Measurements from ENCODE around the gene CDADC1. TPM values are rescaled to one million over a fixed set of nuclear protein-coding genes. Genes with fewer than 3 reads are reported as not detected.

The CDADC1 gene
- total and polyA plus RNA-seq, 2 donors (not counting 1 experiment from before 2014, with no cell fraction given), result 6.1 to 6.6 TPM

DNA sequence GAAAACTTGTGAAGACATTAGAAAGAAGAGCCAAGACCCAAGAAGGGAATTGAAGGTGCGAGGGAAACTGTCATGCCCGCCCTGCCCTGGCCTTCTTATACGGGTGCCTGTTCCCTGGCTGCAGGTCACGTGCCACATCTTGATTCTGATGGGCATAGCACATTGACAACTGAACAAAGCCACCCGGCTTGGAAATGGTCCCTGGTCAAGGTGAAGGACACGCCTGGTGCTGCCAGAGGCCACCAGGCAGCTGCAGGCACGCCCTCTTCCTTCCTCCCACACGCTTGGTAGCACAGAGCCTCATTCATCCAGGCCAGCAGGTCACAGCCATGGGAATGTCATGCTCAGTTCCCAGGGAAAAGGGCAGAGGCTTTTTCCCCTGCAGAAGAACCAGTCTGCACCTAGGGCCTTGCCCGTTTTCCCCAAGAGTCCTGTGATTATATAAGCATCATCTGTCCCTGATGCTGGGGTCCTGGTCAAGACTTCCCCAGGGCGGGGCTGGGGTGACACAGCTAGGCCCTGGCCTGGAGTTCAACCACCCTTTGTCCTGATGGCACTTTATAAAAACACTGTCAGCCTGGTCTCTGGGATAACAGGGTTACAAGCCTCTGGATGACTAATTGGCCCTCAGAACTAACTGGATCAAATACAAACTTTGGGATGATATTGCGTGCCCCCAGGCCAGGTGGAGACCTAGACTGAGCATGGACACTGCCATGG lies 56.0 kb downstream of the CDADC1 start:
- TF ChIP-seq, protein P1, sequence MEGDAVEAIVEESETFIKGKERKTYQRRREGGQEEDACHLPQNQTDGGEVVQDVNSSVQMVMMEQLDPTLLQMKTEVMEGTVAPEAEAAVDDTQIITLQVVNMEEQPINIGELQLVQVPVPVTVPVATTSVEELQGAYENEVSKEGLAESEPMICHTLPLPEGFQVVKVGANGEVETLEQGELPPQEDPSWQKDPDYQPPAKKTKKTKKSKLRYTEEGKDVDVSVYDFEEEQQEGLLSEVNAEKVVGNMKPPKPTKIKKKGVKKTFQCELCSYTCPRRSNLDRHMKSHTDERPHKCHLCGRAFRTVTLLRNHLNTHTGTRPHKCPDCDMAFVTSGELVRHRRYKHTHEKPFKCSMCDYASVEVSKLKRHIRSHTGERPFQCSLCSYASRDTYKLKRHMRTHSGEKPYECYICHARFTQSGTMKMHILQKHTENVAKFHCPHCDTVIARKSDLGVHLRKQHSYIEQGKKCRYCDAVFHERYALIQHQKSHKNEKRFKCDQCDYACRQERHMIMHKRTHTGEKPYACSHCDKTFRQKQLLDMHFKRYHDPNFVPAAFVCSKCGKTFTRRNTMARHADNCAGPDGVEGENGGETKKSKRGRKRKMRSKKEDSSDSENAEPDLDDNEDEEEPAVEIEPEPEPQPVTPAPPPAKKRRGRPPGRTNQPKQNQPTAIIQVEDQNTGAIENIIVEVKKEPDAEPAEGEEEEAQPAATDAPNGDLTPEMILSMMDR (conservative IDR thresholded peaks at IDR 0.05 in 1 of 2, IDR thresholded peaks at IDR 0.05 in 1 of 2; ENCODE audit: low read depth in 1 of 2, low read length in 2 of 2), result no peak
- TF ChIP-seq EZH2 (IDR thresholded peaks at IDR 0.05; ENCODE audit: low read length, missing control alignments), result no peak
- no peak for DNase-seq (ENCODE audit: low read depth in 2 of 2)
- H3K27ac ChIP-seq (ENCODE audit: insufficient read depth, low read length), result no peak overlapping the region
- H3K4me1 ChIP-seq (ENCODE audit: control insufficient read depth, extremely low read depth, insufficient read depth, low read length), result peaks cover 14% of the 10 kb centered on the region
- H3K27me3 ChIP-seq (ENCODE audit: control insufficient read depth, insufficient read depth, low read length), result no peaks in the 10 kb centered on the region
- H3K9ac ChIP-seq (ENCODE audit: insufficient read depth, low read length), result no peak overlapping the region
- no peaks in the 10 kb centered on the region for H3K9me3 ChIP-seq (ENCODE audit: control insufficient read depth, insufficient read depth, low read depth, low read length)
- no peaks in the 10 kb centered on the region for H3K36me3 ChIP-seq (ENCODE audit: control insufficient read depth, insufficient read depth, low read length)
- no peak overlapping the region for H2AFZ ChIP-seq (ENCODE audit: low read length)
- no peak overlapping the region for H3K4me2 ChIP-seq (ENCODE audit: extremely low read depth, insufficient read depth, low read length)
- no peak overlapping the region for H3K4me3 ChIP-seq (replicated peaks in 1 of 4; ENCODE audit: control extremely low read depth in 1 of 4, insufficient read depth in 1 of 4, low read depth in 3 of 4, low read length in 4 of 4)
- H3K79me2 ChIP-seq (ENCODE audit: control insufficient read depth, insufficient read depth, low read length), result no peaks in the 10 kb centered on the region
- H4K20me1 ChIP-seq (ENCODE audit: control insufficient read depth, extremely low read depth, insufficient read depth, low read length), result no peaks in the 10 kb centered on the region

DNA sequence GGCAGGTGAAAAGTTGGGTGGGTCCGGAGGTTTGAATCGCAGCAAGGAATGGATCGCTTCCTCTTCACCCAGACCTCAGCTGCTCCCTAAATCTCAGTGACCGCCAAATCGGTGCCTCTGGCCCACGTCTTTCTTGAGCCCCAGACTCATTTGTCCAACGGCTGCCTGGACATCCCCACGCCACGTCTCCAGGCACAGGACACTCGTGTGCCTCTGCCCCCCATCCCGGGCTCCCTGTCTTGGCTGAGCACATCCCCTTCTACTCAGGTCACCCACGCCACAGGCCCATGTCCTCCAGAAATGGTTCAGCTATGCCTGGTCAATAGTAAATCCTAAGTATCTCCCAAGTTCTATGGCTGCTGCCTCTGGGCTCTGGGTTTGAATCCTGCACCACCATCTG lies 56.6 kb downstream of the CDADC1 start:
- TF ChIP-seq, protein P1 (conservative IDR thresholded peaks at IDR 0.05 in 1 of 2, IDR thresholded peaks at IDR 0.05 in 1 of 2; ENCODE audit: low read depth in 1 of 2, low read length in 2 of 2), result no peak
- TF ChIP-seq EZH2 (IDR thresholded peaks at IDR 0.05; ENCODE audit: low read length, missing control alignments), result no peak
- H3K4me1 ChIP-seq (ENCODE audit: control insufficient read depth, extremely low read depth, insufficient read depth, low read length), result peaks cover 14% of the 10 kb centered on the region
- no peaks in the 10 kb centered on the region for H3K36me3 ChIP-seq (ENCODE audit: control insufficient read depth, insufficient read depth, low read length)
- no peak overlapping the region for H3K27ac ChIP-seq (ENCODE audit: insufficient read depth, low read length)
- no peak overlapping the region for H3K4me3 ChIP-seq (replicated peaks in 1 of 4; ENCODE audit: control extremely low read depth in 1 of 4, insufficient read depth in 1 of 4, low read depth in 3 of 4, low read length in 4 of 4)
- no peaks in the 10 kb centered on the region for H3K27me3 ChIP-seq (ENCODE audit: control insufficient read depth, insufficient read depth, low read length)
- no peak for DNase-seq (ENCODE audit: low read depth in 2 of 2)
- no peak overlapping the region for H2AFZ ChIP-seq (ENCODE audit: low read length)
- H3K9ac ChIP-seq (ENCODE audit: insufficient read depth, low read length), result no peak overlapping the region
- H3K4me2 ChIP-seq (ENCODE audit: extremely low read depth, insufficient read depth, low read length), result no peak overlapping the region
- no peaks in the 10 kb centered on the region for H3K9me3 ChIP-seq (ENCODE audit: control insufficient read depth, insufficient read depth, low read depth, low read length)
- no peaks in the 10 kb centered on the region for H4K20me1 ChIP-seq (ENCODE audit: control insufficient read depth, extremely low read depth, insufficient read depth, low read length)
- H3K79me2 ChIP-seq (ENCODE audit: control insufficient read depth, insufficient read depth, low read length), result no peaks in the 10 kb centered on the region

DNA sequence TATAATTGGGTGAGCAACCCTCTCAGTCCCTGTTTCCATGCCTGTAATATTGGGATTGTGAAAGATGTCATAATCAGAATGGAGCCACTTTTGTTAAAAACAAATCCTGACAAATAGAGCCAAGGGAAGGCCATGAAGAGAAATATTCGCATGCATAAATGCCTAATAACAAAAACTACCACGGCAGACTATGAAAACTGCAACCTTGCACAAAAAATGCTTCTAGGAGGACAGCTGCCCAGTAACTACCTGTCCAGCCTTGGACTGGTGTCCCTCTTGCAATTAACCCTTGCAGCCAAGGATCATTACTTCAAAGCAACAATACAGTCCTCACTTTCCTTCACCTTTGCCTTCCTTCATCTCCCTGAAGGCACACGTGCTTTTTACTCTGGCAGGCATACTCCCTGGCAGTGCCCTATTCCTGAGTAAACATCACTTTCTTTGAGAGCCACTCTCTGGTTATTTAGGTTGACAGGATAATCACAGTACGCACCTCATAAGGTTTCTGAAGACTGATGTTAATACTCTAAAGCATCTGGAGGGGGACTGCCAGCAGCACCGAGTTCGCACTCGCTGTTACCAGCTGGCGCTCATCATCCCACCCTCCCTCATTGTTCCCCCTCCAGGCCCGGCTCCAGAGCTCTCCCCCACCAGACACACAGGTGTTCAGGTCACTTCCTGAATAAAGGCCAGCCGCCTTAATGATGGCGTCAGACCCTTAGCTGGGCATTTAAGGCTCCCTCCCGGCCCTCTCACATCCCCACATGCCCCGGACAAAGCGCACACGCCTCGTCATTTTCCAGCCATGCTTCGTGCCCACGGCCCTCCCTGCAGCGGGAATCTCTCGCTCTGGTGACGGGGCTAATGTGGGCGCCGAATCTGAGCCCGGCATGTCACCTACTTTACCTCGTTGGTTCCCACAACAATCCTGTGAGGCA lies 57.3 kb downstream of the CDADC1 start:
- no peak overlapping the region for H3K4me2 ChIP-seq (ENCODE audit: extremely low read depth, insufficient read depth, low read length)
- no peak for DNase-seq (ENCODE audit: low read depth in 2 of 2)
- no peaks in the 10 kb centered on the region for H4K20me1 ChIP-seq (ENCODE audit: control insufficient read depth, extremely low read depth, insufficient read depth, low read length)
- TF ChIP-seq, protein P1 (conservative IDR thresholded peaks at IDR 0.05 in 1 of 2, IDR thresholded peaks at IDR 0.05 in 1 of 2; ENCODE audit: low read depth in 1 of 2, low read length in 2 of 2), result no peak
- no peak for TF ChIP-seq EZH2 (IDR thresholded peaks at IDR 0.05; ENCODE audit: low read length, missing control alignments)
- H3K9me3 ChIP-seq (ENCODE audit: control insufficient read depth, insufficient read depth, low read depth, low read length), result no peaks in the 10 kb centered on the region
- H3K9ac ChIP-seq (ENCODE audit: insufficient read depth, low read length), result no peak overlapping the region
- no peak overlapping the region for H3K27ac ChIP-seq (ENCODE audit: insufficient read depth, low read length)
- no peak overlapping the region for H2AFZ ChIP-seq (ENCODE audit: low read length)
- H3K79me2 ChIP-seq (ENCODE audit: control insufficient read depth, insufficient read depth, low read length), result no peaks in the 10 kb centered on the region
- H3K36me3 ChIP-seq (ENCODE audit: control insufficient read depth, insufficient read depth, low read length), result no peaks in the 10 kb centered on the region
- H3K27me3 ChIP-seq (ENCODE audit: control insufficient read depth, insufficient read depth, low read length), result no peaks in the 10 kb centered on the region
- no peak overlapping the region for H3K4me3 ChIP-seq (replicated peaks in 1 of 4; ENCODE audit: control extremely low read depth in 1 of 4, insufficient read depth in 1 of 4, low read depth in 3 of 4, low read length in 4 of 4)
- H3K4me1 ChIP-seq (ENCODE audit: control insufficient read depth, extremely low read depth, insufficient read depth, low read length), result peaks cover 14% of the 10 kb centered on the region
